ENCODE measurements around the gene ACO2.

- TF ChIP-seq POLR2AphosphoS5 (IDR thresholded peaks at IDR 0.05; ENCODE audit: low read depth, low read length) = no peak
- TF ChIP-seq POLR2A (IDR thresholded peaks at IDR 0.05; ENCODE audit: low read depth, low read length) = no peak
Observed at GRCh38 chr22:41564563-41564962, 95.6 kb downstream of the ACO2 start.

Measured in GM12892 (cell line).